ENCODE data around the gene FBXW5. TPM values are rescaled to one million over a fixed set of nuclear protein-coding genes. Genes with fewer than 3 reads are reported as not detected.
A peak's percentile ranks its signal among the peaks of the same experiment; 100 is the strongest.

FBXW5 gene
- total RNA-seq, 1 experiment from 2014 or later = 66.8 TPM

- Histone ChIP-seq H3K9me3 (no peaks in the 10 kb centered on the region), H3K36me3 (ENCODE audit: control insufficient read depth, insufficient read depth, low read length) (no peaks in the 10 kb centered on the region), H3K27me3 (replicated peaks; ENCODE audit: control insufficient read depth, insufficient read depth, low read length) (no peaks in the 10 kb centered on the region), H3K4me3 (ENCODE audit: low read depth, low read length) (no peak overlapping the region), H3K4me1 (peaks cover 19% of the 10 kb centered on the region)
- TF ChIP-seq CTCF (IDR thresholded peaks at IDR 0.05; ENCODE audit: insufficient read depth in 1 of 2, low read depth in 1 of 2, low read length in 1 of 2, severe bottlenecking in 1 of 2, unreplicated experiment in 1 of 2) = no peak
- intact Hi-C loops (cut with micrococcal nuclease; ENCODE audit: unreplicated experiment) = no loop called here
- no peaks in the 10 kb centered on the region for H3K9me3 Mint-ChIP-seq (ENCODE audit: unreplicated experiment)
- POLR2A ChIA-PET = interaction anchor here (0.6 kb wide), 1 partner anchor 14 kb away, joined by 3 read pairs; no protein-coding TSS in a partner anchor
- peaks cover 18% of the 10 kb centered on the region for H3K4me1 Mint-ChIP-seq (ENCODE audit: low read depth, unreplicated experiment)
- peak overlapping the region; percentile 72 for H3K27ac Mint-ChIP-seq (ENCODE audit: unreplicated experiment)
- peak; percentile 33 to 63 for DNase-seq
- no peaks in the 10 kb centered on the region for H3K27me3 Mint-ChIP-seq (ENCODE audit: insufficient read depth, unreplicated experiment)
- BruUV-seq (replicated peaks) = no TSS peak
- peaks cover 71% of the 10 kb centered on the region for H3K36me3 Mint-ChIP-seq (ENCODE audit: insufficient read depth, unreplicated experiment)
- no peak overlapping the region for H3K4me3 Mint-ChIP-seq (ENCODE audit: unreplicated experiment)
- CTCF ChIA-PET = interaction anchor here (0.9 kb wide), 1 partner anchor 18 kb away, joined by 3 read pairs; no protein-coding TSS in a partner anchor
Measured at GRCh38 chr9:136902259-136902821, 42.2 kb downstream of the FBXW5 start.

- H3K36me3 ChIP-seq (ENCODE audit: control insufficient read depth, insufficient read depth, low read length) = no peaks in the 10 kb centered on the region
- peaks cover 19% of the 10 kb centered on the region for H3K4me1 ChIP-seq
- H3K36me3 Mint-ChIP-seq (ENCODE audit: insufficient read depth, unreplicated experiment) = peaks cover 70% of the 10 kb centered on the region
- peak overlapping the region; percentile 31 for H3K4me3 Mint-ChIP-seq (ENCODE audit: unreplicated experiment)
- no peaks in the 10 kb centered on the region for H3K27me3 ChIP-seq (replicated peaks; ENCODE audit: control insufficient read depth, insufficient read depth, low read length)
- H3K27me3 Mint-ChIP-seq (ENCODE audit: insufficient read depth, unreplicated experiment) = no peaks in the 10 kb centered on the region
- intact Hi-C loops (cut with micrococcal nuclease; ENCODE audit: unreplicated experiment) = no loop called here
- peak overlapping the region; percentile 72 for H3K27ac Mint-ChIP-seq (ENCODE audit: unreplicated experiment)
- POLR2A ChIA-PET = interaction anchor here (0.6 kb wide), 1 partner anchor 14 kb away, joined by 3 read pairs; no protein-coding TSS in a partner anchor
- H3K9me3 Mint-ChIP-seq (ENCODE audit: unreplicated experiment) = no peaks in the 10 kb centered on the region
- peaks cover 18% of the 10 kb centered on the region for H3K4me1 Mint-ChIP-seq (ENCODE audit: low read depth, unreplicated experiment)
- CTCF ChIA-PET = interaction anchor here (0.9 kb wide), 1 partner anchor 19 kb away, joined by 3 read pairs; no protein-coding TSS in a partner anchor
- TF ChIP-seq CTCF (IDR thresholded peaks at IDR 0.05; ENCODE audit: insufficient read depth in 1 of 2, low read depth in 1 of 2, low read length in 1 of 2, severe bottlenecking in 1 of 2, unreplicated experiment in 1 of 2) = no peak
- H3K4me3 ChIP-seq (ENCODE audit: low read depth, low read length) = no peak overlapping the region
- DNase-seq = peak; percentile 35 to 55
- BruUV-seq (replicated peaks) = no TSS peak
- no peaks in the 10 kb centered on the region for H3K9me3 ChIP-seq
Measured at GRCh38 chr9:136901516-136902258, 42.9 kb downstream of the FBXW5 start.

- H3K4me3 ChIP-seq (ENCODE audit: low read depth, low read length) = no peak overlapping the region
Measured at GRCh38 chr9:136900988-136901515, 43.5 kb downstream of the FBXW5 start.

More at GRCh38 chr9:136900988-136901515, 43.5 kb downstream of the FBXW5 start:
- intact Hi-C loops (cut with micrococcal nuclease; ENCODE audit: unreplicated experiment) = no loop called here
- no peaks in the 10 kb centered on the region for H3K9me3 ChIP-seq
- no TSS peak for BruUV-seq (replicated peaks)
- no peaks in the 10 kb centered on the region for H3K27me3 ChIP-seq (replicated peaks; ENCODE audit: control insufficient read depth, insufficient read depth, low read length)
- DNase-seq = no peak
- H3K27me3 Mint-ChIP-seq (ENCODE audit: insufficient read depth, unreplicated experiment) = no peaks in the 10 kb centered on the region
- ChIA-PET POLR2A (interaction anchor here (0.5 kb wide), 1 partner anchor 186 kb away, joined by 3 read pairs; the partner anchor contains the start of gene MAN1B1), CTCF (no interaction called here)
- TF ChIP-seq CTCF (IDR thresholded peaks at IDR 0.05; ENCODE audit: insufficient read depth in 1 of 2, low read depth in 1 of 2, low read length in 1 of 2, severe bottlenecking in 1 of 2, unreplicated experiment in 1 of 2) = no peak
- H3K27ac Mint-ChIP-seq (ENCODE audit: unreplicated experiment) = peak overlapping the region; percentile 72
- no peak overlapping the region for H3K4me3 Mint-ChIP-seq (ENCODE audit: unreplicated experiment)
- peaks cover 19% of the 10 kb centered on the region for H3K4me1 ChIP-seq
- H3K36me3 ChIP-seq (ENCODE audit: control insufficient read depth, insufficient read depth, low read length) = no peaks in the 10 kb centered on the region
- H3K4me1 Mint-ChIP-seq (ENCODE audit: low read depth, unreplicated experiment) = peaks cover 18% of the 10 kb centered on the region
- no peaks in the 10 kb centered on the region for H3K9me3 Mint-ChIP-seq (ENCODE audit: unreplicated experiment)
- peaks cover 64% of the 10 kb centered on the region for H3K36me3 Mint-ChIP-seq (ENCODE audit: insufficient read depth, unreplicated experiment)

Data from Caco-2 (cell line).